A549 (cell line): Measurements from ENCODE around the gene SETSIP. TPM values are rescaled to one million over a fixed set of nuclear protein-coding genes. Genes with fewer than 3 reads are reported as not detected.

Source experiments
- ATAC-seq, 2 experiments: fragments of 200-7000 bp in 1 of 2; fragments of >200 bp in 1 of 2; cut with Nextera tagmentation in 1 of 2; cut with Tn5 transposase in 1 of 2; 3 replicates each; pipeline versions ENCODE4 v1.8.0 to v1.9.1; 2018 to 2020; ENCODE audit warnings: mild to moderate bottlenecking in 1 of 2, moderate library complexity in 1 of 2
- CTCF ChIA-PET: fragments of 300-600 bp; sonication (Branson Sonifier 250); formaldehyde crosslinking; extraction: SDS; loops from one replicate; lab custom pipeline; 2021; ENCODE audit warnings: antibody characterized with exemption, inconsistent platforms; lab: Yijun Ruan, JAX
- POLR2A ChIA-PET: fragments of 350-600 bp; formaldehyde crosslinking; extraction: SDS; loops from one replicate; lab custom pipeline; 2021; ENCODE audit warnings: antibody characterized with exemption, inconsistent platforms; lab: Yijun Ruan, JAX
- DNase-seq, 2 experiments: peaks; one replicate each; pipeline versions ENCODE4 v3.0.0 to v3.0.0-alpha.2; 2011 to 2016; ENCODE audit warnings: low read depth in 1 of 2, low spot score in 1 of 2
- FAIRE-seq: peaks from 2 replicates; lab custom pipeline; 2011; peaks lifted over from hg19 to GRCh38; lab: Jason Lieb, UNC
- H3K27ac ChIP-seq, 2 experiments: fragments of >200 bp; sonication (Bioruptor Twin); formaldehyde crosslinking; 3 replicates each; pipeline ENCODE4 v1.5.1; 2016 to 2017
- H3K4me1 ChIP-seq: fragments of >200 bp; sonication (Bioruptor Twin); formaldehyde crosslinking; 3 replicates; pipeline ENCODE4 v1.6.1; 2016
- H3K4me2 ChIP-seq: fragments of >200 bp; sonication (Bioruptor Twin); formaldehyde crosslinking; 3 replicates; pipeline ENCODE4 v1.6.1; 2016
- H3K4me3 ChIP-seq: fragments of >200 bp; sonication (Bioruptor Twin); formaldehyde crosslinking; 3 replicates; pipeline ENCODE4 v1.5.1; 2016
- H3K9me3 ChIP-seq: fragments of >200 bp; sonication (Bioruptor Twin); formaldehyde crosslinking; 3 replicates; pipeline ENCODE4 v1.6.1; 2016
- BHLHE40 ChIP-seq: IDR thresholded peaks from 2 replicates; pipeline ENCODE4 v1.6.1; 2012; ENCODE audit warnings: low read depth, low read length, inconsistent platforms
- CBX8 ChIP-seq: fragments of 200-600 bp; sonication (generic); IDR thresholded peaks from 2 replicates; pipeline ENCODE4 v1.6.1; 2016
- CHD2 ChIP-seq: fragments of 150-350 bp; IDR thresholded peaks from 2 replicates; pipeline ENCODE4 v1.6.1; 2014; ENCODE audit warnings: low read length; ENCODE audit not compliant: partially characterized antibody
- ESRRA ChIP-seq: fragments of 150-350 bp; IDR thresholded peaks from 2 replicates; pipeline ENCODE4 v1.6.1; 2014; ENCODE audit warnings: mild to moderate bottlenecking, low read length, borderline replicate concordance
- FOSL2 ChIP-seq, 2 experiments: fragments of 450-650 bp in 1 of 2; fragments of >200 bp in 1 of 2; sonication (Bioruptor Twin) in 1 of 2; formaldehyde crosslinking; IDR thresholded peaks; 2 replicates each; pipeline versions ENCODE4 v1.5.0 to v1.6.1; 2016 to 2020; ENCODE audit warnings: mild to moderate bottlenecking in 1 of 2, moderate library complexity in 1 of 2
- FOXS1 ChIP-seq: fragments of 250-450 bp; sonication (Bioruptor Pico); IDR thresholded peaks from 2 replicates; pipeline ENCODE4 v1.5.0; 2020; ENCODE audit warnings: mild to moderate bottlenecking, moderate library complexity
- GATA3 ChIP-seq: IDR thresholded peaks from 2 replicates; pipeline ENCODE4 v1.6.1; 2012; ENCODE audit warnings: borderline replicate concordance
- HEYL ChIP-seq: fragments of 250-450 bp; sonication (Bioruptor Pico); IDR thresholded peaks from 2 replicates; pipeline ENCODE4 v1.8.0; 2021; ENCODE audit warnings: mild to moderate bottlenecking, moderate library complexity
- HOXB13 ChIP-seq: fragments of 250-450 bp; sonication (Bioruptor Pico); IDR thresholded peaks from 2 replicates; pipeline ENCODE4 v1.5.0; 2020; ENCODE audit warnings: low read depth, mild to moderate bottlenecking, moderate library complexity
- JUN ChIP-seq, 2 experiments: fragments of >200 bp; sonication (Bioruptor Twin); formaldehyde crosslinking; IDR thresholded peaks; 2 replicates in 1 of 2; 3 replicates in 1 of 2; pipeline ENCODE4 v1.6.1; 2016 to 2017
- JUNB ChIP-seq: fragments of >200 bp; sonication (Bioruptor Twin); formaldehyde crosslinking; IDR thresholded peaks from 2 replicates; pipeline ENCODE4 v1.6.1; 2016
- MYC ChIP-seq: IDR thresholded peaks from 2 replicates; pipeline ENCODE4 v1.6.1; 2012; ENCODE audit warnings: mild to moderate bottlenecking, inconsistent platforms, low read length, improper control_type of control experiment, borderline replicate concordance
- NFE2L2 ChIP-seq: fragments of 150-350 bp; conservative IDR thresholded peaks from 2 replicates; pipeline ENCODE4 v1.6.1; 2014; ENCODE audit warnings: low read length
- NR3C1 ChIP-seq: fragments of >200 bp; sonication (Bioruptor Twin); formaldehyde crosslinking; IDR thresholded peaks from 3 replicates; pipeline ENCODE4 v1.6.1; 2017
- POLR2A ChIP-seq: IDR thresholded peaks from 2 replicates; pipeline ENCODE4 v1.6.1; 2012; ENCODE audit warnings: mild to moderate bottlenecking, low read length
- POLR2AphosphoS2 ChIP-seq: conservative IDR thresholded peaks from 2 replicates; pipeline ENCODE4 v1.6.1; 2012; ENCODE audit warnings: low read length, improper control_type of control experiment, inconsistent platforms
- RAD21 ChIP-seq, 2 experiments: fragments of >200 bp in 1 of 2; sonication (Bioruptor Twin) in 1 of 2; formaldehyde crosslinking in 1 of 2; IDR thresholded peaks in 1 of 2; conservative IDR thresholded peaks in 1 of 2; 2 replicates in 1 of 2; 3 replicates in 1 of 2; pipeline ENCODE4 v1.6.1; 2012 to 2018; ENCODE audit warnings: inconsistent platforms in 1 of 2
- RCOR1 ChIP-seq: fragments of 150-350 bp; IDR thresholded peaks from 2 replicates; pipeline ENCODE4 v1.6.1; 2014; ENCODE audit warnings: antibody characterized with exemption, low read length, low read depth
- RNF2 ChIP-seq: fragments of 200-600 bp; sonication (generic); IDR thresholded peaks from 2 replicates; pipeline ENCODE4 v1.6.1; 2016; ENCODE audit warnings: low read depth, mild to moderate bottlenecking, antibody characterized with exemption, moderate library complexity, borderline replicate concordance
- SMC3 ChIP-seq: fragments of >200 bp; sonication (Bioruptor Twin); formaldehyde crosslinking; IDR thresholded peaks from 3 replicates; pipeline ENCODE4 v1.6.1; 2018; ENCODE audit warnings: inconsistent platforms
- ZFP36 ChIP-seq: fragments of 450-650 bp; IDR thresholded peaks from 2 replicates; pipeline ENCODE4 v1.6.1; 2014; ENCODE audit warnings: borderline replicate concordance; ENCODE audit not compliant: partially characterized antibody
- ZSCAN20 ChIP-seq: fragments of 250-450 bp; sonication (Bioruptor Pico); IDR thresholded peaks from 2 replicates; pipeline ENCODE4 v1.8.0; 2022; ENCODE audit warnings: mild to moderate bottlenecking, moderate library complexity
- WGBS: methylation state at CpG from one replicate; pipeline ENCODE4 v1.1.6; 2017; ENCODE audit errors: missing lambda C conversion rate; 5-methylcytosine and 5-hydroxymethylcytosine counted together
- polyA minus RNA-seq: library from RNA; depleted of rRNA, polyadenylated mRNA; stranded (reverse); fragments of >200 nt; gene quantifications from 2 replicates; pipeline ENCODE4 v1.2.3, GENCODE V29; 2011; rRNA and poly(A)+ RNA removed
- polyA plus RNA-seq, 4 experiments: library from polyadenylated mRNA; depleted of rRNA in 3 of 4; stranded (reverse); fragments of >200 nt; fragmentation: RNase III in 1 of 4; extraction: RNeasy Plus Mini Kit Qiagen cat#74134 plus additional on column Dnase treatment in 1 of 4; gene quantifications; 2 replicates in 3 of 4; 3 replicates in 1 of 4; pipeline ENCODE4 v1.2.3, GENCODE V29; 2011 to 2017
- TF ChIP-seq, protein P1 (sequence below): fragments of 450-650 bp; IDR thresholded peaks from 2 replicates; pipeline ENCODE4 v1.6.1; 2014; ENCODE audit warnings: antibody characterized with exemption
- TF ChIP-seq, protein P2 (sequence below): fragments of >200 bp; sonication (Bioruptor Twin); formaldehyde crosslinking; IDR thresholded peaks from 3 replicates; pipeline ENCODE4 v1.6.1; 2016
- TF ChIP-seq, protein P3 (sequence below): fragments of 250-450 bp; sonication (Bioruptor Pico); IDR thresholded peaks from 2 replicates; pipeline ENCODE4 v1.5.0; 2021; ENCODE audit warnings: mild to moderate bottlenecking, moderate library complexity, borderline replicate concordance

Gene SETSIP, protein sequence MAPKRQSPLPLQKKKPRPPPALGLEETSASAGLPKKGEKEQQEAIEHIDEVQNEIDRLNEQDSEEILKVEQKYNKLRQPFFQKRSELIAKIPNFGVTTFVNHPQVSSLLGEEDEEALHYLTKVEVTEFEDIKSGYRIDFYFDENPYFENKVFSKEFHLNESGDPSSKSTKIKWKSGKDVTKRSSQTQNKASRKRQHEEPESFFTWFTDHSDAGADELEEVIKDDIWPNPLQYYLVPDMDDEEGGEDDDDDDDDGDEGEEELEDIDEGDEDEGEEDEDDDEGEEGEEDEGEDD
- 0.36 and 0.52 TPM in 2 replicates for polyA plus RNA-seq (2011; rRNA removed)
- not detected in 2 replicates for polyA plus RNA-seq (2012; cell fraction: cytosol; rRNA removed)
- not detected in 2 replicates for polyA plus RNA-seq (2012; cell fraction: nucleus; rRNA removed)
- polyA plus RNA-seq (2017; fragmentation: RNase III; extraction: RNeasy Plus Mini Kit Qiagen cat#74134 plus additional on column Dnase treatment), result 0.23 to 0.54 TPM (median 0.28 TPM) in 3 replicates
- polyA minus RNA-seq, result not detected in 2 replicates

GRCh38 chr1:92075311-92075710, at the start of gene SETSIP:
TSS of gene SETSIP (minus strand) at chr1:92075411. CDS start at chr1:92075411, 0 bp downstream.
- Histone ChIP-seq H3K4me2 (no peak within 1 kb of the TSS), H3K4me1 (peaks cover 3% of the 10 kb centered on the region; the same call in 1 of the 3 replicates), H3K9me3 (no peaks in the 10 kb centered on the region), H3K4me3 (no peak within 1 kb of the TSS), H3K27ac (no peak within 1 kb of the TSS)
- ChIA-PET CTCF (no interaction called here), POLR2A (no interaction called here)
- no peak for DNase-seq
- no peak for FAIRE-seq
- TF ChIP-seq FOSL2 (IDR thresholded peaks at IDR 0.05) (no peak), FOSL2 (CRISPR knock-in tag; IDR thresholded peaks at IDR 0.05) (no peak), BHLHE40 (no peak)
- TF ChIP-seq, protein P1, sequence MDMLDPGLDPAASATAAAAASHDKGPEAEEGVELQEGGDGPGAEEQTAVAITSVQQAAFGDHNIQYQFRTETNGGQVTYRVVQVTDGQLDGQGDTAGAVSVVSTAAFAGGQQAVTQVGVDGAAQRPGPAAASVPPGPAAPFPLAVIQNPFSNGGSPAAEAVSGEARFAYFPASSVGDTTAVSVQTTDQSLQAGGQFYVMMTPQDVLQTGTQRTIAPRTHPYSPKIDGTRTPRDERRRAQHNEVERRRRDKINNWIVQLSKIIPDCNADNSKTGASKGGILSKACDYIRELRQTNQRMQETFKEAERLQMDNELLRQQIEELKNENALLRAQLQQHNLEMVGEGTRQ, result no peak
- no peak for ATAC-seq
- WGBS, result 47% methylated on average over 3 of the region's 3 CpGs

GRCh38 chr1:92123868-92124267, 48.7 kb upstream of the SETSIP start:
- ATAC-seq, result no peak
- Histone ChIP-seq H3K4me3 (no peak overlapping the region), H3K9me3 (no peaks in the 10 kb centered on the region), H3K4me2 (no peak overlapping the region), H3K27ac (no peak overlapping the region), H3K4me1 (no peaks in the 10 kb centered on the region)
- CTCF ChIA-PET, result no interaction called here
- DNase-seq, result no peak
- FAIRE-seq, result no peak
- TF ChIP-seq RAD21 (conservative IDR thresholded peaks at IDR 0.05 in 1 of 2, IDR thresholded peaks at IDR 0.05 in 1 of 2), result no peak
- TF ChIP-seq, protein P2, sequence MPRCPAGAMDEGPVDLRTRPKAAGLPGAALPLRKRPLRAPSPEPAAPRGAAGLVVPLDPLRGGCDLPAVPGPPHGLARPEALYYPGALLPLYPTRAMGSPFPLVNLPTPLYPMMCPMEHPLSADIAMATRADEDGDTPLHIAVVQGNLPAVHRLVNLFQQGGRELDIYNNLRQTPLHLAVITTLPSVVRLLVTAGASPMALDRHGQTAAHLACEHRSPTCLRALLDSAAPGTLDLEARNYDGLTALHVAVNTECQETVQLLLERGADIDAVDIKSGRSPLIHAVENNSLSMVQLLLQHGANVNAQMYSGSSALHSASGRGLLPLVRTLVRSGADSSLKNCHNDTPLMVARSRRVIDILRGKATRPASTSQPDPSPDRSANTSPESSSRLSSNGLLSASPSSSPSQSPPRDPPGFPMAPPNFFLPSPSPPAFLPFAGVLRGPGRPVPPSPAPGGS, result no peak
- no peak for TF ChIP-seq NR3C1
- no peak for TF ChIP-seq RCOR1
- TF ChIP-seq ZSCAN20, result no peak
- no peak for TF ChIP-seq HOXB13 (CRISPR knock-in tag)
- TF ChIP-seq NFE2L2, result no peak
- no peak for TF ChIP-seq ZFP36
- no peak for TF ChIP-seq JUN (IDR thresholded peaks at IDR 0.05)
- TF ChIP-seq HEYL, result no peak
- TF ChIP-seq POLR2AphosphoS2, result no peak
- POLR2A ChIA-PET, result no interaction called here
- 92% methylated on average over 3 of the region's 3 CpGs for WGBS

- CTCF ChIA-PET, result no interaction called here
- ATAC-seq (no peak), DNase-seq (no peak), FAIRE-seq (no peak)
- Histone ChIP-seq H3K4me3 (no peak overlapping the region), H3K27ac (no peak overlapping the region), H3K4me2 (no peak overlapping the region), H3K9me3 (no peaks in the 10 kb centered on the region), H3K4me1 (no peaks in the 10 kb centered on the region)
- WGBS, result 47% methylated on average over 3 of the region's 3 CpGs
- POLR2A ChIA-PET, result no interaction called here
- no peak for TF ChIP-seq FOXS1 (CRISPR knock-in tag)
- no peak for TF ChIP-seq SMC3
- no peak for TF ChIP-seq ESRRA
- no peak for TF ChIP-seq GATA3
- TF ChIP-seq CBX8, result no peak
- TF ChIP-seq ZFP36, result no peak
- TF ChIP-seq, protein P2, result no peak
- TF ChIP-seq, protein P1, result no peak
- TF ChIP-seq CHD2, result no peak
- TF ChIP-seq FOSL2 (IDR thresholded peaks at IDR 0.05), result no peak
- no peak for TF ChIP-seq FOSL2 (CRISPR knock-in tag; IDR thresholded peaks at IDR 0.05)
- TF ChIP-seq, protein P3, sequence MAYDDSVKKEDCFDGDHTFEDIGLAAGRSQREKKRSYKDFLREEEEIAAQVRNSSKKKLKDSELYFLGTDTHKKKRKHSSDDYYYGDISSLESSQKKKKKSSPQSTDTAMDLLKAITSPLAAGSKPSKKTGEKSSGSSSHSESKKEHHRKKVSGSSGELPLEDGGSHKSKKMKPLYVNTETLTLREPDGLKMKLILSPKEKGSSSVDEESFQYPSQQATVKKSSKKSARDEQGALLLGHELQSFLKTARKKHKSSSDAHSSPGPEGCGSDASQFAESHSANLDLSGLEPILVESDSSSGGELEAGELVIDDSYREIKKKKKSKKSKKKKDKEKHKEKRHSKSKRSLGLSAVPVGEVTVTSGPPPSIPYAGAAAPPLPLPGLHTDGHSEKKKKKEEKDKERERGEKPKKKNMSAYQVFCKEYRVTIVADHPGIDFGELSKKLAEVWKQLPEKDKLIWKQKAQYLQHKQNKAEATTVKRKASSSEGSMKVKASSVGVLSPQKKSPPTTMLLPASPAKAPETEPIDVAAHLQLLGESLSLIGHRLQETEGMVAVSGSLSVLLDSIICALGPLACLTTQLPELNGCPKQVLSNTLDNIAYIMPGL (CRISPR knock-in tag), result no peak
- TF ChIP-seq MYC, result no peak
- TF ChIP-seq POLR2A, result no peak
- TF ChIP-seq RNF2, result no peak
- no peak for TF ChIP-seq JUNB
These were observed 43.6 kb upstream of the SETSIP start for GRCh38 chr1:92118826-92119225.
